ENCODE measurements around the gene KCTD10.

Gene KCTD10

GRCh38 chr12:109517619-109518018 lies 40.5 kb upstream of the KCTD10 start:
- Histone ChIP-seq H3K18ac (ENCODE audit: low read length) (no peak overlapping the region), H3K27ac (ENCODE audit: low read depth, low read length) (no peak overlapping the region), H4K8ac (ENCODE audit: low read depth, low read length) (no peak overlapping the region), H3K4me2 (ENCODE audit: low read length) (no peak overlapping the region), H2AFZ (ENCODE audit: insufficient read depth, low read length, poor library complexity) (no peak overlapping the region), H4K12ac (ENCODE audit: low read depth, low read length) (no peak overlapping the region), H2BK12ac (ENCODE audit: low read length) (no peak overlapping the region), H3K27me3 (ENCODE audit: insufficient read depth, low read length) (no peaks in the 10 kb centered on the region), H3K14ac (ENCODE audit: low read length) (no peak overlapping the region), H3K9ac (ENCODE audit: low read length) (no peak overlapping the region), H2AK5ac (ENCODE audit: low read length) (no peak overlapping the region), H2BK5ac (ENCODE audit: low read depth, low read length, poor library complexity) (no peak overlapping the region), H4K91ac (ENCODE audit: low read depth, low read length) (no peak overlapping the region), H3K23ac (ENCODE audit: low read length) (no peak overlapping the region), H3K36me3 (ENCODE audit: control insufficient read depth in 1 of 2, insufficient read depth in 2 of 2, low read length in 2 of 2) (peaks cover 43 to 60% of the 10 kb centered on the region in 2 experiments), H3K79me1 (ENCODE audit: low read length) (no peaks in the 10 kb centered on the region), H3K4me3 (ENCODE audit: low read depth, low read length) (no peak overlapping the region), H3K4me1 (ENCODE audit: control insufficient read depth in 1 of 2, insufficient read depth in 2 of 2, low read length in 2 of 2) (no peaks in the 10 kb centered on the region), H3K9me3 (ENCODE audit: insufficient read depth, low read depth, low read length) (no peaks in the 10 kb centered on the region), H3K79me2 (ENCODE audit: control insufficient read depth, insufficient read depth, low read length, poor library complexity) (no peaks in the 10 kb centered on the region), H2BK120ac (ENCODE audit: insufficient read depth, low read length, poor library complexity) (no peak overlapping the region), H3K4ac (ENCODE audit: low read depth, low read length) (no peak overlapping the region)
- WGBS (ENCODE audit: extremely low coverage, insufficient coverage, insufficient read length) = no CpG with 5 or more reads among the region's 6 CpGs
- DNase-seq = no peak

DNA sequence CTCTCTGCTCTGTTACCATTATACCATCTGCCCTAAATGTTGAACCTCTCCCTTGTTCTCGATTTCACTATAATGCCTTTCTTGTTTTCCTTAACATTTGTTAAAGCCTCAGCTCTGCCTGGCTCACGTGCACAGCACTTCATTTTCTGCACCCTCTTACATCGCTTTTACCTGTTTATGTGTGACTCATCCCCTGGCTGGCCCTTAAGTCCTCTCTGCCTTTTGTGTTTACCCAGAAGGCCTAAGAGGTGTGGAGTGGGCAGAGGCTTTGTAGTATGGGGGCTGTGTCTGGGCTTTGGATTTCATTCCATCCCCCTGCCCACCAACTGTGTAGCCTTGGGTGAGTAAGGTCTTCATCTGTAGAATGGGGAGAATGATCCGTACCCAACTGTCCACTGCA lies 36.9 kb upstream of the KCTD10 start:
- no peak overlapping the region for H4K91ac ChIP-seq (ENCODE audit: low read depth, low read length)
- no peak for DNase-seq
- H3K4me2 ChIP-seq (ENCODE audit: low read length) = no peak overlapping the region
- peaks cover 45 to 59% of the 10 kb centered on the region in 2 experiments for H3K36me3 ChIP-seq (ENCODE audit: control insufficient read depth in 1 of 2, insufficient read depth in 2 of 2, low read length in 2 of 2)
- H3K27me3 ChIP-seq (ENCODE audit: insufficient read depth, low read length) = no peaks in the 10 kb centered on the region
- no peaks in the 10 kb centered on the region for H3K9me3 ChIP-seq (ENCODE audit: insufficient read depth, low read depth, low read length)
- H3K9ac ChIP-seq (ENCODE audit: low read length) = no peak overlapping the region
- H2BK12ac ChIP-seq (ENCODE audit: low read length) = no peak overlapping the region
- H2AFZ ChIP-seq (ENCODE audit: insufficient read depth, low read length, poor library complexity) = no peak overlapping the region
- no peaks in the 10 kb centered on the region for H3K4me1 ChIP-seq (ENCODE audit: control insufficient read depth in 1 of 2, insufficient read depth in 2 of 2, low read length in 2 of 2)
- H2AK5ac ChIP-seq (ENCODE audit: low read length) = no peak overlapping the region
- H3K4ac ChIP-seq (ENCODE audit: low read depth, low read length) = no peak overlapping the region
- H3K18ac ChIP-seq (ENCODE audit: low read length) = no peak overlapping the region
- H2BK120ac ChIP-seq (ENCODE audit: insufficient read depth, low read length, poor library complexity) = no peak overlapping the region
- H3K14ac ChIP-seq (ENCODE audit: low read length) = no peak overlapping the region
- no peak overlapping the region for H3K23ac ChIP-seq (ENCODE audit: low read length)
- no peaks in the 10 kb centered on the region for H3K79me1 ChIP-seq (ENCODE audit: low read length)
- H3K4me3 ChIP-seq (ENCODE audit: low read depth, low read length) = no peak overlapping the region
- no peak overlapping the region for H4K8ac ChIP-seq (ENCODE audit: low read depth, low read length)
- no peak overlapping the region for H3K27ac ChIP-seq (ENCODE audit: low read depth, low read length)
- H4K12ac ChIP-seq (ENCODE audit: low read depth, low read length) = no peak overlapping the region
- H2BK5ac ChIP-seq (ENCODE audit: low read depth, low read length, poor library complexity) = no peak overlapping the region
- no peaks in the 10 kb centered on the region for H3K79me2 ChIP-seq (ENCODE audit: control insufficient read depth, insufficient read depth, low read length, poor library complexity)
- no CpG with 5 or more reads among the region's 4 CpGs for WGBS (ENCODE audit: extremely low coverage, insufficient coverage, insufficient read length)

GRCh38 chr12:109513051-109513450 lies 36.0 kb upstream of the KCTD10 start:
- no peaks in the 10 kb centered on the region for H3K79me1 ChIP-seq (ENCODE audit: low read length)
- no peak overlapping the region for H3K9ac ChIP-seq (ENCODE audit: low read length)
- WGBS (ENCODE audit: extremely low coverage, insufficient coverage, insufficient read length) = no CpG with 5 or more reads among the region's 8 CpGs
- H4K12ac ChIP-seq (ENCODE audit: low read depth, low read length) = no peak overlapping the region
- H3K14ac ChIP-seq (ENCODE audit: low read length) = no peak overlapping the region
- no peak for DNase-seq
- no peak overlapping the region for H3K27ac ChIP-seq (ENCODE audit: low read depth, low read length)
- H2AFZ ChIP-seq (ENCODE audit: insufficient read depth, low read length, poor library complexity) = no peak overlapping the region
- H3K18ac ChIP-seq (ENCODE audit: low read length) = no peak overlapping the region
- H3K9me3 ChIP-seq (ENCODE audit: insufficient read depth, low read depth, low read length) = no peaks in the 10 kb centered on the region
- peaks cover 42 to 57% of the 10 kb centered on the region in 2 experiments for H3K36me3 ChIP-seq (ENCODE audit: control insufficient read depth in 1 of 2, insufficient read depth in 2 of 2, low read length in 2 of 2)
- no peak overlapping the region for H4K91ac ChIP-seq (ENCODE audit: low read depth, low read length)
- no peak overlapping the region for H3K4me2 ChIP-seq (ENCODE audit: low read length)
- H3K27me3 ChIP-seq (ENCODE audit: insufficient read depth, low read length) = no peaks in the 10 kb centered on the region
- no peak overlapping the region for H2AK5ac ChIP-seq (ENCODE audit: low read length)
- no peak overlapping the region for H3K4ac ChIP-seq (ENCODE audit: low read depth, low read length)
- no peak overlapping the region for H2BK12ac ChIP-seq (ENCODE audit: low read length)
- no peak overlapping the region for H3K23ac ChIP-seq (ENCODE audit: low read length)
- H3K4me3 ChIP-seq (ENCODE audit: low read depth, low read length) = no peak overlapping the region
- H2BK5ac ChIP-seq (ENCODE audit: low read depth, low read length, poor library complexity) = no peak overlapping the region
- no peak overlapping the region for H2BK120ac ChIP-seq (ENCODE audit: insufficient read depth, low read length, poor library complexity)
- H3K4me1 ChIP-seq (ENCODE audit: control insufficient read depth in 1 of 2, insufficient read depth in 2 of 2, low read length in 2 of 2) = no peaks in the 10 kb centered on the region
- H3K79me2 ChIP-seq (ENCODE audit: control insufficient read depth, insufficient read depth, low read length, poor library complexity) = no peaks in the 10 kb centered on the region
- no peak overlapping the region for H4K8ac ChIP-seq (ENCODE audit: low read depth, low read length)

- DNase-seq = no peak
- Histone ChIP-seq H3K4me3 (ENCODE audit: low read depth, low read length) (no peak overlapping the region), H3K14ac (ENCODE audit: low read length) (no peak overlapping the region), H3K4me1 (ENCODE audit: control insufficient read depth in 1 of 2, insufficient read depth in 2 of 2, low read length in 2 of 2) (no peaks in the 10 kb centered on the region), H3K36me3 (ENCODE audit: control insufficient read depth in 1 of 2, insufficient read depth in 2 of 2, low read length in 2 of 2) (peaks cover 40 to 57% of the 10 kb centered on the region in 2 experiments), H3K79me2 (ENCODE audit: control insufficient read depth, insufficient read depth, low read length, poor library complexity) (no peaks in the 10 kb centered on the region), H3K4me2 (ENCODE audit: low read length) (no peak overlapping the region), H3K27ac (ENCODE audit: low read depth, low read length) (no peak overlapping the region), H2AK5ac (ENCODE audit: low read length) (no peak overlapping the region), H3K9ac (ENCODE audit: low read length) (no peak overlapping the region), H4K8ac (ENCODE audit: low read depth, low read length) (no peak overlapping the region), H2BK120ac (ENCODE audit: insufficient read depth, low read length, poor library complexity) (no peak overlapping the region), H3K23ac (ENCODE audit: low read length) (no peak overlapping the region), H4K91ac (ENCODE audit: low read depth, low read length) (no peak overlapping the region), H2BK5ac (ENCODE audit: low read depth, low read length, poor library complexity) (no peak overlapping the region), H3K18ac (ENCODE audit: low read length) (no peak overlapping the region), H2BK12ac (ENCODE audit: low read length) (no peak overlapping the region), H3K79me1 (ENCODE audit: low read length) (no peaks in the 10 kb centered on the region), H4K12ac (ENCODE audit: low read depth, low read length) (no peak overlapping the region), H3K27me3 (ENCODE audit: insufficient read depth, low read length) (no peaks in the 10 kb centered on the region), H3K9me3 (ENCODE audit: insufficient read depth, low read depth, low read length) (no peaks in the 10 kb centered on the region), H2AFZ (ENCODE audit: insufficient read depth, low read length, poor library complexity) (no peak overlapping the region), H3K4ac (ENCODE audit: low read depth, low read length) (no peak overlapping the region)
- WGBS (ENCODE audit: extremely low coverage, insufficient coverage, insufficient read length) = no CpG with 5 or more reads among the region's 1 CpG
Measured at GRCh38 chr12:109512608-109513007, 35.5 kb upstream of the KCTD10 start.

All from trophoblast cell (in vitro differentiated cells and primary cell).